Medulla oblongata (tissue), 1 donor: ENCODE measurements around the gene HOXA13.

Experiments used
- DNase-seq: peaks from one replicate; pipeline ENCODE4 v3.0.0-alpha.2; 2015; ENCODE audit errors: extremely low spot score

HOXA13 gene

DNA sequence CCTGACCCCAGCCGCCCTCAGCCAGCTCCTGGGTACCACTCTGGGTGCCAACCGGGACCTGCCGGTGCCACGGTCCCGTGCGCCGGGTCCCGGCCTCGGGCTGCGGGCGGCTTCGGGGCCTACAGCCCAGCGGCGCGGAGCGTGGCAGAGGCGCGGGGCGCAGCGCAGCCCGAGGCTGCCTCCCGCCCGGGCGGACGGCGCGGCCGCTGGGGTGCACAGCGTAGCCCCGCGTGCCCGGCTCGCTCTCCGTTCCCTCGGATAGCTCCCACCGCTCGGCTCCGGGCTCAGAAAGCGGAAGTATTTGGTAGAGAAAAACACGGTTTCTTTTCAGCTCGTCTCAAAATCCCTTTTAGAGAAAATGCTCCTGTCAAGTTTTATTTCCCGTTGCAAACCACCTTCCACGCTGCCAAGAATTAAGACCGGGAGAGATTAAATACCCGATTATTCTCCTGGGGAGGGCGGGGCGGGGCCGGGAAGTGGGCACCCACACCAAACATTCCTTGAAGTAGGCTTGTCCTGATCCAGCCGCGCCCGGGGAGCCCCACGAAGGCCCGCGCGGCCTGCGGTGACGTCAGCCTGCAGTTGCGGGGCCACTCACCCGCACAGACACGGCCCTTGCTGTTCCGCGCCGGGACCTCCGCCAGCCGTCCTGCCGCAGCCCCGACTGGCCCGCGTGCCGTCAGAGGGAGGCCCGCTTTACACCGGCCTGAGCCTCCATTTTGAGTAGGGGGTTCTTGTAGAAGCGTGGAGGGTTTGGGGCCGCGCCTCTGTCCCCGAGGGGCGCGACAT is 7.2 kb downstream of the HOXA13 start:
- DNase-seq = no peak

DNA sequence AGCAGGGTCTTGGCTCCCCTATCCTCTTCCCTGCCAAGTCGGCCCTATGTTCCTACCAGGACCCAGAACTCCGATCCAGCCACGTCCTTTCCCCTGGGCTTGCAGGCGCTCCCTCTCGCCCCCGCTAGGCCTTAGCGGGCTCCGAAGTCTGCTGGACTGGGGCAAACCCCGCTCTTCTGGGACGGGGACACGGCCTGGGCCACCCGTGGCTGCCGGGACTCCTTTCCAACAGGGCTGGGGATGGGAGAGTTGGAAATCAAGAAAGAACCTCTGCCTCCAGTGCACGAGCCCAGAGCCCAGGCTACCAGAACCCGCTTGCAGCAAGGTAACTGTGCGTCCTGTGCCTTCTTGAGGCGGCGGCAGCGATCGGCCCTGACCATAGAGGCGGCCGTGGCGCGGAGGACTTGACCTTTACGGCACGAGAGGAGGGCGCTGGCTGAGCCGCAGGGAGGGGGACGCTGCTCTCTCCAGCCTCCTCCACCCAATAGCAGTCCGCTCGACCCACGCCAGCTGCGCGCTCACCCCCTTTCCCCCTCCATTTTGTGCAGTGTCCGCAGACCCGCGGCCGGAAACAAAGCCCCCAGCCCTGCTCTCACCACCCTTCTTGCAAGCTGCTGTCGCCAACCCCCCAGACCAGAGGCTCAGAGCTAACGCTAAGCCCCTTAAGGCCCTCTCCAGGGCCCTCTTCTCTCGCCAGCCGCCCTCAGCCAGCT is 7.9 kb downstream of the HOXA13 start:
- DNase-seq = no peak

DNA sequence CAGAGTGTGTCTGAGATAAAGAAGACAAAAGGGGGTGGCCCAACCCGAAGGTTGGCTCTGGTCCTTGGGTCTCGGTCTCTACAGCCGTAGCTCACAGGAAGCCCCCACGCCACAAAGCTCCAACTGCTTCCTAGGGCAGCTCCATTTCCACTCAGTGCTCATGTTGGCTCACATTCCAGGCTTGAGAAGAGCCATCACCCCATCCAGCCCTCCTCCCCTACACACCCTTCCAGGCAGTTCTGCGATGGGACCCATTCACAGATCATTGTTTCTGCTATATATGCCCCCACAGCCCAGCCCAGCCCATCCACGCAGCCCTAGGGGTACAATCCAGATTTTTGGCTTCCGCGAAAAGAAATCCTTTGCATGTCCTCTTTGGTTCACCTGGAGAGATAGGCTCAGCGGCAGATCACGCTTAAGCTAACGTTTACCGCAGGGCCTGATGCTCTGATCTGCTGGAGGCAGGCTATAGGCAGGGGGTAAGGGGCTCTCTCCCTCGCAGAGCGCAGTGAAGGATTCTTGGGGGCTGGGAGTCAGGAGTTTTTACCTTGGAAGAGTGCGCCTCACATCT is 8.6 kb downstream of the HOXA13 start:
- no peak for DNase-seq

DNA sequence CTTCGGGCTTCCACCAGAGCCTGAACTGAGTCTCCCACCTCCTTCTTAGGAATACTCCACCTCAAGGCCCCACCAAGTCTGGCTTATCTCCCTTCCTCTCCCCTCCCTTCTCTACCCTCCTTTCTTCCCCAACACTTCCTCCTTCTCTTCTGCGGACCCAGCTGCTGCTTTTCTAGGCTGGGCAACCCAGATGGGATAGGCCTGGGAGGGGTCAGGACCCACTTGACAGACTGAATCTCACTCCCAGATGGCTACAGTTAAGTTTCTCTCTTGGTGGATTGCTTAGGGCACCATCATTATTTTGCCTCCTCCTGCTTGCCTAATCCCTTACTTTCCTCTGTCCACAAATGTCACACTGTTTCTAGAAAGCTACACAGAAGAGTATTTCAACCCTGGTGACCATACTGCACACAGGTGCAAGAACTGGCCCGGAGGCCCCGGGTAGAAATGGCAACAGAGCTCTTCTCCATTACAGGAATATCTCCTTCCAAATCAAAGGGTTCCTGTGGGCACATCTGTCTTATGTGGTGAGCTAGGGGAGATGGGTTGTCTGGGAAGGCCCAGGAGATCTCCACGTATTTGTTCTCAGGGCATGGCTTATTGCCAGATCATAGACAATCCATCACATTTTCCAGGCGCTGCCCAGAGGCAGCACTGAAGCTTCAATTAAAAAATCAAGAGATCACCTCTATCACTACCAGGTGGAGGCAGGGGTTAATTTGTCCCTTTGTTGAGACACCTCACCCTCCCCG is 9.7 kb downstream of the HOXA13 start:
- no peak for DNase-seq

DNA sequence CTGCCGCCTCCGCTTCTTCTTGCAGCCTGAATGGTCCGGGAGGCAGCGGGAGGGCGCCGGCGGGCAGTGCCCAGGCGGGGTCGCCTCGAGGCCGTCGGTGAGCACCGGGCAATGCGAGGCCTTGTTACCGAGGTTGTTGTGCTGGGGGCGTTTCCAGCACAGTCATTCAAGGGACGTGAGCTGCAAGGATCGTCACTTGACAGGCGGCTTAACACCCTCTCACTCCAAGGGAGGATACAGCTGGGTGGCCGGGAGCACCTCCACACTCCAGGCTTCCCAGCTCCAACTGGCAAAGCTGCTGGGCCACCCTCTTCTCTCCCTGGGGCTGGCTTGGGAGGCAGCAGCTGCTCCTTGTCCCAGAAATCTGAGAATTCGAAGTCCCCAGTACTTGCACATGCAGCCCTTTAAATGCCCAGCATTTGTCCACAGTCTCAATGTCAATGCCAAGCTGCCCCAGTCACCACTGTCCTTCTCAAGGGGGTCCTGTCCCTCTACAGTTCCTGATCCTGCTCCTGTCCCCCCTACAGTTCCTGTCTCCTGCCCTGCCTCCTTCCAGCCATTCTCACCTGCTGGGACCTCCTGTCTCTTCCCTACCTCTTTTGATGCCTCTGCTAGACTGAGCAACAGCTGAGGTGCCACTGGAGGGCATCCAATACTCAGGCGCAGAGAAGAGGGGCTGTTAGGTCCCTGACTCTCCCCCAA is 10.4 kb downstream of the HOXA13 start:
- DNase-seq = no peak

DNA sequence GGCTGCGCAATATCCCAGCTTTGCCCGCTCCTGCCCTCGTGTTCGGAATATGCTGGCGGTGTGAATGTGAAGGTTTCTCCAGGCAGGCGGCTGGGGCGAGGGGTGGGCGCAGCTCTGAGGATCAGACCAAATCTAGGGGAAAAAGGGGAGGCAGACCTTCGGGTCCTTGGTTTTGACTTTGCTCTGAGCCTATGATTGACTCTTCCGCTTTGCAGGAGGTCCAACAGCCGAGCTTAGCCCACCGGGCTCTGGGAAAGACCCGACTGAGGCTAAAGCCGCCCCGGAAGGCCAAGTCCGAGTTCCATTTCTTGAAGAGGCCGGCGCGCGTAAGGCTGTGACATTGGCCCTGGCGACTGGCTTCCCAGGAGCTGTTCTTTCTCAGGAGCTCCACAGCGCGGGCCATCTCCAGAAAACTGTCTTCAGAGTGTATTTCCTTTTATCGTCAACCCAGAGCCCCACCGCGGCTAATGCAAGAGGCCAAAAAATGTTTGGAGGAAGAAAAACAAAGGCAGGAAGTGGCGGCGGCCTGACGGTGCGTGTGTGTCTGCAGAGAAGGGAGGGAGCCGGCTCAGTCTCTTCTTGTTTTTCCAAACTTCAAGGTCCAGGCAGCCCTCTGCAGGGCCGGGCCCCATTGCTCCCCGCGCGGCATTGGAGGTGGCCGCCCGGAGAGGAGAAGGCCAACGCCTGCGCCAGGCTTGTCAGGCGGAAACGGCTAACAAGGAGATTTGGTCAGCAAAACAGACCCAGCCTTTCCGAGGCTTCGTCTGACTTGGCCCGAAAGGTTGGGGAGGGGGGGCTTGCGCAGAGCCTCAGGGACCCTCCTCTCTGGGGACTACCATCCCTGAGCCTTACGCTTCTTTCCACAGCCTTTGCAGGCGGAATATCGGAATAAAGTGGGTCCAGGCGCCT is 11.3 kb downstream of the HOXA13 start:
- no peak for DNase-seq

DNA sequence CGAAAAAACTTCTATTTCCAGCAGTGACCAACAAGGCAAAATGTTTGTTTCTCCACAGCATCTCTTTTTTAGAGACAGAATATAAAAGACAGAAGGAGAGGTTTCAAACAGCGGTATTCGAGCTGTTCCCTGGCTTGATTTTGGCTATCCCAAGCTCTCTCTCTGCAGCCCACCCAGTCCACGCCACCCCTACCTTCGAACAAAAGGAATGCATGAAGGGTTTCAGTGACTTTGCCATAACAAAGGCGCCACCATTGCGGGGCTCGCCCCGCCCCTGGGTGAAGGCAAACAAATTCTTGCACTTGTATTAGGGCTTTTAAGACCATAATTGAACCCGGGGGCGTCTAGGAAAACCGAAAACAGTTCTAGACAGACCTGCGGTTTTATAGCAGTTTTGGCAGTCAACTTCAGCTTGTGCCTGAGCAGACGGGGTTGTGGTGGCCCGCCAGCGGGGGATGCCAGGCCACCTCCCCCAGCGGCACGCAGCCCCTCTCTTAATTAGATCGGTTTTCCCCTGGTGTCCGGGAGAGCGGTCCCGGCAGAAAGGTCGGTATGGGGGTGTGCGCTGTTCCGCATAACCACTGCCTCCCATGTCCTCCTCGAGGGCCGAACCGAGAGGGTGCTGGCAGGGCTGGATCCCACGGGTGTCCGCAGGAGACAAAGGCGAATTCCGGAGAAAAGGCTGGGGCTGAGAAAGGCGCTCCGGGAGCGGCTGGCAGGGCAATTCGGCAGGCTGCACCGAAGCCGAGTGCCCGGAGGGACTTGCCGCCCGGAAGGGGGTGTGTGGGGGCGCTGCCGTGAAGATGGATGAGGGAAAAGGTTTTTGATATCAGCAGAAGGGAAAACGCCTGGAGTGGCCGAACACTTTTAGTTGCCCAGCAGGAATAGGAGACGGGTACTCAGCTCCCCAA is 12.2 kb downstream of the HOXA13 start:
- no peak for DNase-seq

DNA sequence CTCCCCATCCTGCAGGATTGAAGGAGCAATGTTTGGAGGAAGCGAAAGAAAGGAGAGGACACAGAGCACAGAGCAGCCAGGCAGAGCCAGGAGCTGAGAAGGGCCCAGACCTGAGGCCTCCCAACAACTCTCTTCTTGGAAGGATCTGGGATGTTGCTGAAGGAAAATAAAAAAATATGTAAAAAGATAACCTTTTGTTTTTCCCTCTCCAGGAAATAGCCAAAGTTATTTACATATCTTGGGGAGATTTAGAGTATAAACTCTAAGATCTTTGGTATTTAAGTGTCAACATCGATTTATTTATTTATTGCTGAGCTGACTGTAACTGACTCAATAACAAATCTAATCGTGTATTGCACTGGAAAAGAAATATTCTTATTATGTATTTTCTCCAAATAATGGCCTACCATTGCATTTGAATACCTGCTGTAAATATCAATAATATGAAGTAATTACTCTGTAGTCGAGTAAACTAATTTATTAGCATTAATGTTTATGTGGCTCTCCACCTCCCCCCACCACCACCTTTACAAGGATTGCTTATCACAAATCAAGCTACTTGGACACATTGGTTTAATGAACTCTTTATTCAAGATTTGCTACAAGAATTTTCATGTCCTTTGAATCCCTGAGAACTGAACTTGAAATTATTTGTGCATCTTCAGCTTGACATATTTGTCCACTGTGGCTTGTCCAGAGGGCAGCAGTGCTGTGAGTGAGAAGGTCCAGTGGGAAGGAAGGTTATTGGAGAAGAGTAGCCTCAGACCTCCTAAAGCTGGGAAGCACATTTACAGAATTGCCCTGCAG is 13.0 kb downstream of the HOXA13 start:
- no peak for DNase-seq

DNA sequence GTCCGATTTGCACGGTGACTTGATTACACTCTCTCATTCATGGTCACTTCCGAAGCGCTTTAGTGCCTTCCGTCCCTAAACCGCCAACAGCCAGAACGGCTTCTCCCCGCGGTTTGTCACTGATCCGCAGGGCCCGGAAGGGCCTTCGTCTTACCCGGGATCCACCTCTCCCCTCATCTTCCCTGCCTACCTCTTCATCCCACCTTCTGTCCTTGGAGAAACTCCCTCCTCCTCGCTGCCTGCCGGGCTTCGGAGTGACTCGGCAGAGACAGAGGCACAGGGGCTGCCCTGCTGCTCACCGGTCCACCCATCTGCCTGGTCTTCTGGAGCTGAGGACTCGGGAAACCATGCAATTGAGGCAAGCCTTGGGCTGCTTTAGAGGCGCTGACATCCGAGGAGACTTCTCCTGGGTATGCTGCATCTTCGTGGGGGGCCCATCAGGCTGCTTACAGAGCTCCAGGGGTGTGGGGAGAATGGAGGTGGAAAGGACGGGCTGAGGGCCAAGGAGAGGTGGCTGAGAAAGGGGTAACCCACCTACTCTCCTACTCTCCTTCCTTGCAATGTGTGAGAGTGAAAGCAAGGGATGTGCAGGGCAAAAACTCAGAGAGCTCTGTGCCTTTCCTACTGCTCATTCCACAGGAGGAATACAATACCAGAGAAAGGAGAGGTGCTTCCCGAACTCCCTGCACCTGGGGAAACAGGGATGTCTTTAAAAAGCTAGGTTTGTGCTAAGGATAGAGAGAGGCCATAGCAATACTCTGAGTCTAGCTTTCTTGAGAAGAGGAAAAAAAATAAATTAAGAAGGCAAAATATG is 13.8 kb downstream of the HOXA13 start:
- no peak for DNase-seq

DNA sequence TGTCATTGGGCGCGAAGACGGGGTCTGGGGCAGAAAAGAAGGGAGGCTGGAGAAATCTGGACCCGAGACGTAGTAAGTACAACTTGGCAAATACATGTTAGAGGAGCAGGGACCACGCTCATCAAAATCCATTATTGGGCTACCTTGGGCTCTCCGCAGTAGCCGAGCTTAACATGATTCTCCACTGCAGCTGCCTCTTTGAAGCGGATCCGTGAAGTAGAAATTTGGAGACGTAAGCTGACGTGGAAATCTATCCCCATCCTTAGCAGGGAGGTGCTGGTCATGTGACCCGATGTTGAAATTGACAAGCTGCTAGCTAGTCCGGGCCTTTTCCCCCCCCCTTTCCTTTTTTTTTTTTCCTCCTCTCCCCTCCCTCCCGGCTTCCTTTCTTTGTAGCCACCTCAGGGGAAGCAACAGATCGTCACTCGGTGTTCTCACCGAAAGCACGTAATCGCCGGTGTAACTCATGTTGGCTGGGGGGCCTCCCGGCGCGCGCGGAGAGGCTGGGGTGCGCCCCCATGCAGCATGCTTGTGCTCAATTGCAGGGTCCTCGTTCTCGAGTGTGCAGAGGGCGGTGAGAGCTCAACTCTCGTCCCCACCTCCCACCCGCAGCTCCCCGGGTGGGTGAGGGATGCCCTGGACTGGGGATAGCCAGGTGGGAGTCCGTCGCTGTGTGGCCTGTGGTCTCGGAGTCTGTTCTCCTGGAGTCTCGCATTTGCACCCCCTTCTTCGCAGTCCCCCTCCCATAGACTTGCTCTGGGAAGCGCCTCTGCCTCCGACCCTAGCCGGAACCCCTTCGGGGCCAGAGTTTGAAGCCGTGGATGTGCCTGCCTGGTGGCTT is 14.7 kb downstream of the HOXA13 start, which contains the start of gene HOXA11:
Gene HOXA11 (minus strand): TSS at position 220 of the 841 bp plus-strand sequence. CDS start 88 bp downstream, at position 132.
- no peak for DNase-seq

DNA sequence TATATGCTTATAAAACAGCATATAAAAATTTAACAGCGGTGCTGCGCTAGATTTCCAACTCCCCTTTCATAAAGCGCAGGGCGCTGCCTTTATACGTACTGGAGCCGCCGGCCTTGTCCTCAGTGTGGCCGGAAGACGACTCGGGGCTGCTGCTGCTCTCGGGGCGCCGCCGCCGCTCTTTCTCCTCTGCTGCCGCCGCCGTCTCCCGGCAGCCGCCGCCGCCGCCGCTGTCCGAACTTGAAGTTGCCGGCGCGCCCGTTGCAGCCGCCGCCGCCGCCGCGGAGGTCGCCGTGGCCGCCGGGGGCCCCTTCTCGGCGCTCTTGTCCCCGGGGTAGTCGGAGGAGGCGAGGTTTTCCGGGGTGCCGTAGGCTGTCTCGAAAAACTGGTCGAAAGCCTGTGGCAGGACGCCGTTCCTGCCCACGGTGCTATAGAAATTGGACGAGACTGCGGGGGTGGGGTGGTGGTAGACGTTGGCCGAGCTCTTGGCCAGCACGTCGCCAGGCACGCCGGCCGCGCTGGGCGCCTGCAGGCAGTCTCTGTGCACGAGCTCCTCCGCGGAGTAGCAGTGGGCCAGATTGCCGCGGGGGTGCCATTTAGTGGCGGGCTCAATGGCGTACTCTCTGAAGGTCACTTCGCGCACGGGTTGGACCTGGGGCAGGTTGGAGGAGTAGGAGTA is 15.4 kb downstream of the HOXA13 start:
- no peak for DNase-seq

DNA sequence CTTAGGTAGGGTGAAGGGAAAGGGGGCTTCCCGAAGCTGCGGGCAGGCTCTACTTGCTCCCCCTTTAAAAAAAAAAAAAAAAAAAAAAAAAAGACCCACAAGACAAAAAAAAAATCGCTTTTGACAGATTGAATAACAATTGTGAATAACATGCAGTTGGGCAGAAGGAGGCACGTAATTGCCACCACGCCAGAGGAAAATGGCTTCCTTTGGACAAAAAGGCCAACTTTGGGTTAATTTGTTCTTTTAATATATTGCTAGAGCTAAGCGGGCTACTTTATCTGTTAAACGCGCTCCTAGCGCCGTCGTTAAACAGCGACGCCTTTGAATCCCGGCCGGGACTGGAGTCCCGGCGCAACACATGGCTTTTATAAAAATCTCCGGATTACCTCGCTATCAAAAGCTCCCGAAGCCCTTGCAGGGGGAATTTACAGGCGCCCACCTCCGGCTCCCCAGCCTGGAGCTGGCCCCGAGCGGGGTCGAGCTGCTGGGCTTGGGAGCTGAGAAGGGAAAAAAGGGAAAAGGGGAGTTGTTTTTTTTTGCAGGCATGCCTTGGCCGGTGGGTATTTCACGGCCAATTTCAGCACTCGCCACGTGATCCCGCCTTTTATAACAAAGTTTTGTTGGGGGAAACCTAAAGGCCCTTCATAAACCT is 16.1 kb downstream of the HOXA13 start:
- no peak for DNase-seq

DNA sequence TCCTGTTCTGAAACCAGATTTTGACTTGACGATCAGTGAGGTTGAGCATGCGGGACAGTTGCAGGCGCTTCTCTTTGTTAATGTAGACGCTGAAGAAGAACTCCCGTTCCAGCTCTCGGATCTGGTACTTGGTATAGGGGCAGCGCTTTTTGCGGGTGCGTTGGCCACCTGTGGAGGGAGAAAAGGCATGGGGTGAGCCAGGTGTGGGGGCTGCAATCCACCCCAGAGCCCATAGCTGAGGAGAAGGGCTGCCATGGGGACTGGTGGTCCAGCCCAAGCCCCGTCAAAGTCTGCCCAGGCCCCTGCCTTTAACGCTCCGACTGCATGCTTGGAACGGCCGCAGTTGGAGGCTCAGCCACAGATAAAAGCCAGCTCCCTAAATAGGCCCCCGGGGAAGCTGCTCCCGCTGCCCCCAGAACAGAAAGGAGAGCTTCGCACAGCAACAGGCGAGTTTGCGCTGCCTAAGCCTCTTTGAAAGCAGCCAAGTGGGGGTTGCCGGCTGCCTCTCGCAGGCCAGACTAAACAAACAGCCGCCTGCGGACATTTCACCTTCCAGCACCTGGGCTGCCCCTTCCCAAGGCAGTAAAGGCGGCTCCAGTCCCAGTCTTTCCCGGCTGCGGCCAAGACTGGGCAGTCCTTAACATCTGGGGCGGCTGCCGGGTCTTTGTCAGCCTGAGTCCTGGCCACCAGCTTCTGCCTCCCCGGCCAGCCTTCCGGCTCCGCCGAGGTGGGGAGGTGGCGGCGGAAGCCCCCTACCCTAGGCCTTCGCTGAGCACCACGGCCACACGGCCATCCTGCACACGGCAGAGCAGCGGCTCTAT is 16.8 kb downstream of the HOXA13 start:
- no peak for DNase-seq

DNA sequence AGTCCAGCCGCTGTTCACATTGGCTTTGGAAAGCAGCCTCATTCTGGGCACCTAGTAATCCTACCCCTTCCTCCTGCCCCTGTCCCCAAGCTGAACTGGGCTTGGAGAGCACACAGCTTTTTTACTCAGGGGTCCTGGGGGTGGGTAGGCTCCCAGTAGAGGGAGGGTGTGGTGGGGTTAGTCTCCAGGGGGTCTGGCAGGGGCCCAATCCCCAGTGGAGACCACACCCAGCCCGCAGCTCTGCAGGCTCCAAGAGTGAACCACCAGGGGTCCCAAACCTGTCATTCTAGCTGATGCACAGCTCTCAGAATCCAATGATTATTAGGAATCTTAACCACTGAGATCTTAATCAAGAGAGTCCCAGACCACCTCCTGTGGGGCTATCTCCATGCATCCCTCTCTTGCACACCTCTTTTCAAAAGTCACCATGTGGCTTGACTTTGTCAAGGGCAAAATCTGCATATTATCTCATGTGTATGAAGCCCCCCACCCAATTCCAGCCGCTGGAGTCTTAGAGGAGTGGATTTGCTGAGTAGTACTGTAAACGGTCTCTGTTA is 17.5 kb downstream of the HOXA13 start:
- no peak for DNase-seq
